GM21526 (cell line): ENCODE data around the gene SLC4A3.

ENCODE experiments used
- ATAC-seq: cut with Tn5 transposase; IDR thresholded peaks from one replicate; pipeline ENCODE4 v1.9.1; 2021; ENCODE audit warnings: moderate library complexity; ENCODE audit not compliant: unreplicated experiment, low FRiP score

The SLC4A3 gene

DNA sequence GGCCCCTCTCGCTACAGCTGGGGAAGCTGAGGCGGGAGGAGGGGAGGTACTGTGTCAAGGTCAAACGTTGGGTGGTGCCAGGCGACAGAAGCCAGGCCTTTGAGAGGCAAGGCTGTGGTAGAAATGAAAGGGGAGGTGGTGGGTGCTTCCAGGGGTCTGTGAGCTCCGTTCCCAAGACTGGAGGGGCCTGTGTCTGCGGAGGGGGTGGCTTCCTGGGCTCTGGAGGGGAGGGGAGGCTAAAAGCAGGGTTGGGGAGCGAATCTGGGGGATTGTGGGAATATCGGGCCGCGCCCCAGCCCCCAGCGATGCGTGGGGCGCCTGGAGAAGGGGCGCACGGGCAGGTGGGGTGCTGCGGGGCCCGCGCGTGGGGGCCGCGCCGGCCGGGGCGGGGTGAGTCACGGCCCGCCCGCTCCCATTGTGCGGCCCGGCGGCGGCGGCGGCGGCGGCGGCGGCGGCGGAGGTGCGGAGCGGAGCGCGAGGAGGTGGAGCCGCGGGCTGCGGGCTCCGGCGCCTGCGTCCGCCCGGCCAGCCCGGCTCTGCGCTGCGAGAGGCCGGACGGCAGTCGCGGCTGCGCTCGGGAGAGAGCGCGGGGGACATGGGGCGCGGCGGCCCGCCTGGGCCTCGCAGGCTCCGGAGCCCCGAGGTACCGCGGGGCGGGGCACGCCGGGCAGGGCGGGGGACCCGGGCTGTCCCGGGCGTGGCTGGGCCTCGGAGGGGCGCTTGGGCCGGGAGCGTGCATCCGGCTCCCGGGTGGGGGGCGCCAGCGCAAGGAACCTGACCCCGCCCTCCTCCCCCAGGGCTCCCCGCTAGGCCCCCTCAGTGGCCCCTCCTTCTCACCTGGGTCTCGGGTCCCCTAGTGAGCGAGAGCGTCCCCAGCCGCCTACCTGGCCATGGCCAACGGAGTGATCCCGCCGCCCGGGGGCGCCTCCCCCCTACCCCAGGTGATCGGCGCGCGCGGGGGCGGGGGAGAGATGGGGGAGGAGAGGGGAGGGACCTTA, at the start of gene SLC4A3:
SLC4A3 (plus strand) TSS at position 528 of the 998 bp plus-strand sequence; CDS start at position 891, 363 bp downstream.
- ATAC-seq: no peak

DNA sequence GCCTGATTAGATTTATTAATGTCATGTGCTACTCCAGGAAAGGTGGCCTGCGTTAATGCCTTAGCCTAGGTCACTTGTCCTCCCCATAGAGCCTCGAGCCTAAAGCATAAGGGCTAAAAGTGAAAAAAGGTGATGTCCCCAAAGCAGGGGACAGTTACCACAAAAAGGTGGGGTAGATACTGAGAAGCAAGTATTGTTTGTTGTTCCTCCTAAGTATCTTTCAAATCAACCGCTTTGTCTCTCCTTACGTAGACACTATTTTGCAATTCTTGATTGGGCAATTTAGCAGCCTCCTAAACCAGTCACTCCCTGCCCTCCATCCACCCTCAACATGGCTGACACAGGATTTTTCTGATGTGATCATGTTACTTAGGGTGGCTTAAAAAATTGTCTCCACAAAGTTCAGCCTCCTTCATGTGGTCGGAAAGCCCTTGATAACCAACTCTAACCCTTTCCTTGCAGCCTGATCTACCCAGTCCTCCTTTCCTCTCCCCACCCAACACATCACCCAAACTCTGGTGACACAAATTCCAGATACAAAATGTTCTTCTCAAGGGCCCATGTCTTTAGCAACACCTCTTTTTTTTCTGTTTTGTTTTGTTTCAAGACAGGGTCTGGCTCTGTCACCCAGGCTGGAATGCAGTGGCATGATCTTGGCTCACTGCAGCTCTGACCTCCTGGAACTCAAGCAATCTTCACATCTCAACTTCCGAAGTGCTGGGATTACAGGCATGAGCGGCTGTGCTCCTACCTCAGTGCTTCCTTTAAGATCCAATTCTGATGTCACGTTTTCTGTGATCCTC, 48.4 kb upstream of the SLC4A3 start:
- ATAC-seq: no peak

- ATAC-seq: no peak
Measured at GRCh38 chr2:219581346-219581745, 46.1 kb upstream of the SLC4A3 start.

DNA sequence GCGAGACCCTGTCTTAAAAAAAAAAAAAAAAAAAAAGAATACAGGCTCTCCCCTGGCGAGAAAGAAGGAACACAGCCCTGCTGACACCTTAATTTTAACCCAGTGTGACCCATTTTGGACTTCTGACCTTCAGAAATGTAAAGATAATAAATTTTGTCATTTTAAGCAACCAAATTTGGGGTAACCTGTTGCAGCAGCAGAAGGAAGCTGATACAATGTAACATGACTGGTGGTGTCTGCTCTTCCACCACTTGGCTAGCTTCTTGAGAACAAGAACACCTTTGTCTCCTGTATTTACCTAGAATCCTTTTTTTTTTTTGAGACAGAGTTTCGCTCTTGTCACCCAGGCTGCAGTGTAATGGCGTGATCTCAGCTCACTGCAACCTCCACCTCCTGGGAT, 36.3 kb upstream of the SLC4A3 start:
- ATAC-seq: no peak

GRCh38 chr2:219592736-219593135, 34.7 kb upstream of the SLC4A3 start:
- no peak for ATAC-seq

DNA sequence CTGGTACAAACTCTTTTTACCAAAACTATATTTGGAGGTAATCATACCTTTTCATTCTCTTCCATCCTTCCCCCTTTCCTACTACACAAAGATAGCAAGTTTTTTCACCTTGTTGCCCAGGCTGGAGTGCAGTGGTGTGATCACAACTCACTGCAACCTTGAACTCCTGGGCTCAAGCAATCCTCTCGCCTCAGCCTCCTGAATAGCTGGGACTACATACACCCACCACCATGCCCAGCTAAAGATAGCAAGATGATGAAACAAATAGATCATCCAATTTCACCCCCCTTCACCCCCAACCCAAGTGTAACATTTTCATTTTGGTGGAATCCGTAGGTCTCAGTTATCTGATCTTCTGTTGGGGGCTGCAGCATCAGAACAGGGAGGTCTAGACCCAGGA, 34.3 kb upstream of the SLC4A3 start:
- no peak for ATAC-seq

GRCh38 chr2:219595256-219595655, 32.2 kb upstream of the SLC4A3 start:
- ATAC-seq: no peak

- peak; percentile 7 for ATAC-seq
Measured at GRCh38 chr2:219596954-219597551, 30.4 kb upstream of the SLC4A3 start.

DNA sequence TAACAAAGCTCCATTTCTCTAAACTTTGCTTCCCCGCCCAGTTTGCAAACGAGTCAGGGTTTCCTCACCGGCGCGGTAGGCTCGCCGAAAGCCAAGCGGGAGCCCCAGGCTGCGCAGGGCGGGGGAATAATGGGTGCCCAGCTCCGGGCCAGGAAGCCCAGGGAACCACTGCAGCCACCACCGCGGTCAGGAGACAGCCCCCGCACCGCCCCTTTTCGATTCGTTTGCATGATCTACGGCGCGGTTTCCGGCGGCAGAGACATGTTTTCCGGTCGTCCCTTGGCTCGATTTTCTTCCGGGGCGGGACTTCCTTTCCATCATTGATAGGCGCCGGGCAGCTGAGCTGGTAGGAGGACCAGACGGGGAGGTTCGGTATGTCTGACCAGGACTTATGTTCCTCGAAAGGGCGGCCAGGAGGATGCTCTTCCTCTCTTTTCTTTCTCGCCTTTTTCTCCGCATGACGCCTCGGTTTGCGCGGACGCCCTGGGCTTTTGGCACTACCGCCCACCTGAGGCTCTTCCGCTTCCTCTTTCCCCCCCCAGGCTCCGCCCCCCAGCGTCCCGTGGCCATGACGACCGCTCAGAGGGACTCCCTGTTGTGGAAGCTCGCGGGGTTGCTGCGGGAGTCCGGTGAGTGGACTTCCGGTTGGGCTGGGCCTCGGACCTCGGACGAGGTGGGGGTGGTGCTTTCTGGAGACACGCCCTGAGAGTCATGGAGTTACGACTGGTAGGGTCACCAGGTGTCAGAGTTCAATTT, 29.7 kb upstream of the SLC4A3 start, which contains the start of gene STK11IP:
STK11IP (plus strand) TSS at position 306 of the 756 bp plus-strand sequence; CDS start at position 569, 263 bp downstream.
- ATAC-seq: peak; percentile 93

DNA sequence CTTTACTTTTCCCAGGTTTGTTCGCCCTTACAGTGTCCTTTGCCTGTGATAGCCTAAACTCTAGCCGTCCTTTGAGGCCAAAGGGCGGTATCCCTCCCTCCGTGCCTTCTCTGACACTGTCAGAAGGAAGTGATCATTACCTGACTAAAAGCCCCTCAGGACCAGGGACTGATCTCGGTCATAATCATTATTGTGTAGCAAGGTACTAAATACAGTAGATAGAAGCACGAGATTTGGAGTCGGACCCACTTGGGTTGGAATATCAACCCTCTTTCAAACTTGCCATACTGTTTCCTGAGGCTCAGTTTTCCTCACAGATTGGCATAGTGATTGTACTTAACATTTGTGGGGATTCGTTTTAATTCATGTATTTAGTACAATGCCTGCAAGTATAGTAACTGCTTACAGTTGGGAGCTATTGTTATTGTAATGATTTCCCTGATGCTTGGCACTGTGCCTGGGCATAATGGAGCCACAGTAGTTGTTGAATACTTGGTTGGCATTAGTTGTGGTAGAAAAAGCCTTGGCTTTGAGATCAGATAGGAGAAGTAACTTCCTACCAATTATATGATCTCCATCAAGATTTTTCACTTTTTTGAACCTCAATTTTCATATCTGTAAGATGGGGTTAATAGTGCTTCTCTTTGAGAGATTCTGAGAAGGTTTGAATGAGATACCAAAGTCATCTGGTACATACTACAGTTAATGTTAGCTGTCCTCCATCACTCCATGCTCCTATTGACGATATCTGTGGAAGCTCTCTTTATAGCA, 28.9 kb upstream of the SLC4A3 start:
- ATAC-seq: no peak

- no peak for ATAC-seq
Measured at GRCh38 chr2:219603771-219604170, 23.7 kb upstream of the SLC4A3 start.

- no peak for ATAC-seq
Measured at GRCh38 chr2:219605607-219605954, 21.8 kb upstream of the SLC4A3 start.

DNA sequence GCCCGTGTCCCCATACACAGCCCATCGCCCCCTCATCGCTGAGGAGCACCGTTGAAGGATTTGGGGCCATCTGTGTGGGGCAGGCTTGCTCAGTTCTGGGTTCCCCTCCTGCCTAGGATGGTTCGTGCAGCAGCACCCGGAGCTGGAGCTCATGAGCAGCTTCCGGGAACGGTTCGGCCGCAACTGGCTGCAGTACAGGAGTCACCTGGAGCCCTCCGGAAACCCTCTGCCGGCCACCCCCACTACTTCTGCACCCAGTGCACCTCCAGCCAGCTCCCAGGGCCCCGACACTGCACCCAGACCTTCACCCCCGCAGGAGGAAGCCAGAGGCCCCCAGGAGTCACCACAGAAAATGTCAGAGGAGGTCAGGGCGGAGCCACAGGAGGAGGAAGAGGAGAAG, 19.5 kb upstream of the SLC4A3 start:
- ATAC-seq: no peak

GRCh38 chr2:219608399-219608964, 18.9 kb upstream of the SLC4A3 start:
- no peak for ATAC-seq

- ATAC-seq: no peak
Measured at GRCh38 chr2:219609149-219609750, 18.2 kb upstream of the SLC4A3 start.

DNA sequence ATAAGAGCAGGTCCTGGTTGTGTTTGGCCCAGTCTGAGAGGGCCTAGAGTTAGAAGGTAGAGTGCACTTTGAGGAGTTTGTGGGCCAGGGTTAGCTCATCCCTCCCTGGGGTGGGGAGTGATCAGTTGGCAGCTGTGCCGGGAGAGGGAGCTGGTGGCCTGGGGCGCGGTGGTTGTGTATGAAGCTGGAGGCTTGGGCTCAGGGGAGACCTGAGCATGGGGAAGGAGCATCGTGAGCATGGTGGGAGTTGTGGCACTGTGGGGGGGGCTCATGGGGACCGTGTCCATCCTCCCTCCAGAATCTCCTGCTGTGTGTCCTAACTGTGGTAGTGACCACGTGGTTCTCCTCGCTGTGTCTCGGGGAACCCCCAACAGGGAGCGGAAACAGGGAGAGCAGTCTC, 16.1 kb upstream of the SLC4A3 start:
- ATAC-seq: no peak

GRCh38 chr2:219611866-219612576, 15.4 kb upstream of the SLC4A3 start:
- no peak for ATAC-seq
